Sigmoid colon (tissue), 4 donors: ENCODE data around the gene RAD51C.

Experiments
- POLR2AphosphoS5 ChIP-seq, 4 donors: sonication (generic); formaldehyde crosslinking; IDR thresholded peaks; one replicate each; pipeline ENCODE4 v1.6.1; 2017; ENCODE audit warnings: antibody characterized with exemption in 4 of 4
- TF ChIP-seq, protein P1 (sequence below), 4 experiments: fragments of 450-650 bp in 3 of 4; fragments of 200-600 bp in 1 of 4; IDR thresholded peaks; one replicate each; pipeline ENCODE4 v1.5.1; 2016 to 2019; ENCODE audit warnings: antibody characterized with exemption in 4 of 4, mild to moderate bottlenecking in 3 of 4, moderate library complexity in 2 of 4

GRCh38 chr17:58667934-58668597 is 24.3 kb upstream of the RAD51C start:
- TF ChIP-seq, protein P1, sequence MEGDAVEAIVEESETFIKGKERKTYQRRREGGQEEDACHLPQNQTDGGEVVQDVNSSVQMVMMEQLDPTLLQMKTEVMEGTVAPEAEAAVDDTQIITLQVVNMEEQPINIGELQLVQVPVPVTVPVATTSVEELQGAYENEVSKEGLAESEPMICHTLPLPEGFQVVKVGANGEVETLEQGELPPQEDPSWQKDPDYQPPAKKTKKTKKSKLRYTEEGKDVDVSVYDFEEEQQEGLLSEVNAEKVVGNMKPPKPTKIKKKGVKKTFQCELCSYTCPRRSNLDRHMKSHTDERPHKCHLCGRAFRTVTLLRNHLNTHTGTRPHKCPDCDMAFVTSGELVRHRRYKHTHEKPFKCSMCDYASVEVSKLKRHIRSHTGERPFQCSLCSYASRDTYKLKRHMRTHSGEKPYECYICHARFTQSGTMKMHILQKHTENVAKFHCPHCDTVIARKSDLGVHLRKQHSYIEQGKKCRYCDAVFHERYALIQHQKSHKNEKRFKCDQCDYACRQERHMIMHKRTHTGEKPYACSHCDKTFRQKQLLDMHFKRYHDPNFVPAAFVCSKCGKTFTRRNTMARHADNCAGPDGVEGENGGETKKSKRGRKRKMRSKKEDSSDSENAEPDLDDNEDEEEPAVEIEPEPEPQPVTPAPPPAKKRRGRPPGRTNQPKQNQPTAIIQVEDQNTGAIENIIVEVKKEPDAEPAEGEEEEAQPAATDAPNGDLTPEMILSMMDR (IDR thresholded peaks at IDR 0.05): no peak
- TF ChIP-seq POLR2AphosphoS5 (IDR thresholded peaks at IDR 0.05): no peak
